CD14-positive monocyte (primary cell): ENCODE measurements around the gene NPLOC4. TPM values are rescaled to one million over a fixed set of nuclear protein-coding genes. Genes with fewer than 3 reads are reported as not detected.

Source experiments
- DNase-seq, 3 donors: peaks; one replicate each; pipeline ENCODE4 v3.0.0-alpha.2; 2011 to 2022
- H2AFZ ChIP-seq: 2 replicates; pipeline ENCODE4 v1.6.0; 2012; ENCODE audit warnings: mild to moderate bottlenecking, low read depth, low read length, inconsistent platforms; ENCODE audit not compliant: insufficient read depth, poor library complexity, severe bottlenecking
- H3K27ac ChIP-seq, 2 donors: 1 replicate in 1 of 2; 2 replicates in 1 of 2; pipeline ENCODE4 v1.5.1; 2012 to 2013; ENCODE audit warnings: low read length in 2 of 2, control low read depth in 1 of 2, inconsistent platforms in 1 of 2, low read depth in 1 of 2, mild to moderate bottlenecking in 1 of 2
- H3K27me3 ChIP-seq, 2 donors: one replicate each; pipeline versions ENCODE4 v1.6.0 to v1.6.1; 2011 to 2013; ENCODE audit warnings: low read length in 2 of 2; ENCODE audit not compliant: control insufficient read depth in 2 of 2, insufficient read depth in 2 of 2
- H3K36me3 ChIP-seq, 2 donors: replicated peaks in 1 of 2; 1 replicate in 1 of 2; 2 replicates in 1 of 2; pipeline versions ENCODE4 v1.5.1 to v1.6.1; 2012 to 2013; ENCODE audit warnings: low read length in 2 of 2, control low read depth in 1 of 2, inconsistent platforms in 1 of 2, mild to moderate bottlenecking in 1 of 2; ENCODE audit not compliant: insufficient read depth in 2 of 2, control insufficient read depth in 1 of 2
- H3K4me1 ChIP-seq, 2 donors: 1 replicate in 1 of 2; 2 replicates in 1 of 2; pipeline versions ENCODE4 v1.5.1 to v1.6.1; 2012 to 2013; ENCODE audit warnings: low read length in 2 of 2, control low read depth in 1 of 2, inconsistent platforms in 1 of 2, mild to moderate bottlenecking in 1 of 2, moderate library complexity in 1 of 2; ENCODE audit not compliant: insufficient read depth in 2 of 2, control insufficient read depth in 1 of 2
- H3K4me2 ChIP-seq: replicated peaks from 2 replicates; pipeline ENCODE3; 2012; ENCODE audit warnings: low read length, moderate library complexity, mild to moderate bottlenecking; ENCODE audit not compliant: poor library complexity, severe bottlenecking; ENCODE audit errors: extremely low read depth
- H3K4me3 ChIP-seq, 3 experiments: fragments of 200-600 bp in 1 of 3; sonication (generic) in 1 of 3; replicated peaks in 1 of 3; 1 replicate in 2 of 3; 2 replicates in 1 of 3; pipeline ENCODE4 v1.5.1; 2011 to 2013; ENCODE audit warnings: low read length in 3 of 3, mild to moderate bottlenecking in 3 of 3, control low read depth in 2 of 3, low read depth in 2 of 3, inconsistent platforms in 1 of 3, moderate library complexity in 1 of 3
- H3K79me2 ChIP-seq: 2 replicates; pipeline ENCODE4 v1.6.0; 2012; ENCODE audit warnings: mild to moderate bottlenecking, control low read depth, inconsistent platforms, low read length, moderate library complexity; ENCODE audit not compliant: insufficient read depth
- H3K9ac ChIP-seq: 2 replicates; pipeline ENCODE4 v1.6.0; 2017; ENCODE audit warnings: low read length, mild to moderate bottlenecking; ENCODE audit not compliant: insufficient read depth, poor library complexity, severe bottlenecking
- H3K9me3 ChIP-seq, 2 donors: replicated peaks in 1 of 2; 1 replicate in 1 of 2; 2 replicates in 1 of 2; pipeline versions ENCODE4 v1.5.1 to v1.6.1; 2012 to 2013; ENCODE audit warnings: low read length in 2 of 2, control low read depth in 1 of 2; ENCODE audit not compliant: control insufficient read depth in 1 of 2, insufficient read depth in 1 of 2
- H4K20me1 ChIP-seq: 2 replicates; pipeline ENCODE4 v1.6.0; 2012; ENCODE audit warnings: mild to moderate bottlenecking, low read length, control low read depth, moderate library complexity; ENCODE audit not compliant: insufficient read depth
- H3K27ac Mint-ChIP-seq, 7 donors: one replicate each; pipeline ENCODE4 v1.8.0; 2020; ENCODE audit warnings: mild to moderate bottlenecking in 7 of 7, mixed read lengths in 7 of 7, moderate library complexity in 6 of 7, inconsistent platforms in 2 of 7
- H3K27me3 Mint-ChIP-seq, 3 donors: one replicate each; pipeline ENCODE4 v1.8.0; 2021 to 2022; ENCODE audit warnings: low read depth in 3 of 3, mild to moderate bottlenecking in 3 of 3, mixed read lengths in 3 of 3, moderate library complexity in 3 of 3, inconsistent platforms in 1 of 3
- H3K36me3 Mint-ChIP-seq, 2 donors: one replicate each; pipeline ENCODE4 v1.8.0; 2020; ENCODE audit warnings: mixed read lengths in 2 of 2, inconsistent platforms in 1 of 2, mild to moderate bottlenecking in 1 of 2
- H3K4me1 Mint-ChIP-seq: one replicate; pipeline ENCODE4 v1.8.0; 2020; ENCODE audit warnings: mild to moderate bottlenecking, mixed read lengths
- H3K4me3 Mint-ChIP-seq, 2 donors: one replicate each; pipeline ENCODE4 v1.8.0; 2020; ENCODE audit warnings: mild to moderate bottlenecking in 2 of 2, mixed read lengths in 2 of 2, moderate library complexity in 1 of 2
- H3K9me3 Mint-ChIP-seq, 7 donors: one replicate each; pipeline ENCODE4 v1.8.0; 2020 to 2022; ENCODE audit warnings: mixed read lengths in 7 of 7, mild to moderate bottlenecking in 6 of 7, moderate library complexity in 6 of 7, inconsistent platforms in 2 of 7
- WGBS: methylation state at CpG from one replicate; pipeline ENCODE4 v1.1.5; 2013; ENCODE audit warnings: missing lambda C conversion rate; ENCODE audit not compliant: insufficient coverage; 5-methylcytosine and 5-hydroxymethylcytosine counted together
- intact Hi-C, 2 donors: fragments of 100-400 bp; cut with micrococcal nuclease; formaldehyde crosslinking; loops; one replicate each; pipeline versions ENCODE4 v1.15.0 to v1.15.1; 2023
- polyA plus RNA-seq, 3 donors: library from polyadenylated mRNA; depleted of rRNA in 1 of 3; unstranded in 2 of 3; stranded (reverse) in 1 of 3; fragments of 300-500 nt in 2 of 3; fragments of >200 nt in 1 of 3; fragmentation: Illumina TruSeq in 2 of 3; gene quantifications; 1 replicate in 2 of 3; 2 replicates in 1 of 3; pipeline ENCODE4 v1.2.3, GENCODE V29; 2012 to 2021
- TF ChIP-seq, protein P1 (sequence below): fragments of 200-600 bp; IDR thresholded peaks from one replicate; pipeline ENCODE4 v1.8.0; 2022; ENCODE audit warnings: antibody characterized with exemption, mild to moderate bottlenecking

NPLOC4 gene
- polyA plus RNA-seq, 3 donors: 92.1 to 112 (median 106) TPM

DNA sequence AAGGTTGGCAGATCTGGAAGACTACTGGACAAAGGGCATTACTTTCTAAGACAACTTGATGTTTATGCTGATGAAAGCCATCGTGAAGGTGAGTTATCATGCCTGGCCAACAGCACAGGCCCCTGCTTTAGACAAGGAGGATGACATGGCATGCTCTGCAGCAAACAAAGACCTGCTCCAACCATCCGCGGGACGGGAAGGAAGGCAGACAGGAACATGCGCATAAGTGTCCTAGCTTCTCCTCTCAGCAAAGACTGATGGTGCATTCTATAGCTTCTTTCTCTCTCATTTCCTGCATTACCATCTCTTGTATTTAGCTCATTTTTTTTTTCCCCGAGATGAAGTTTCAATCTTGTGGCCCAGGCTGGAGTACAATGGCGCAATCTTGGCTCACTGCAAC, 5.4 kb downstream of the NPLOC4 start:
- no peak overlapping the region for H3K27ac ChIP-seq
- intact Hi-C loops: no loop called here
- no peak overlapping the region for H2AFZ ChIP-seq
- 68% methylated on average over 2 of the region's 7 CpGs for WGBS
- H3K9ac ChIP-seq: no peak overlapping the region
- Mint-ChIP-seq H3K27me3 (no peaks in the 10 kb centered on the region), H3K9me3 (no peaks in the 10 kb centered on the region), H3K27ac (peak overlapping the region in 2 of 7 donors; percentile 42 to 69), H3K4me1 (peaks cover 18% of the 10 kb centered on the region), H3K4me3 (no peak overlapping the region), H3K36me3 (peaks cover 37 to 46% of the 10 kb centered on the region in 2 donors)
- H3K4me2 ChIP-seq: no peak overlapping the region
- no peak overlapping the region for H3K4me3 ChIP-seq
- no peaks in the 10 kb centered on the region for H3K27me3 ChIP-seq
- H4K20me1 ChIP-seq: peaks cover 63% of the 10 kb centered on the region
- no peaks in the 10 kb centered on the region for H3K9me3 ChIP-seq
- TF ChIP-seq, protein P1, sequence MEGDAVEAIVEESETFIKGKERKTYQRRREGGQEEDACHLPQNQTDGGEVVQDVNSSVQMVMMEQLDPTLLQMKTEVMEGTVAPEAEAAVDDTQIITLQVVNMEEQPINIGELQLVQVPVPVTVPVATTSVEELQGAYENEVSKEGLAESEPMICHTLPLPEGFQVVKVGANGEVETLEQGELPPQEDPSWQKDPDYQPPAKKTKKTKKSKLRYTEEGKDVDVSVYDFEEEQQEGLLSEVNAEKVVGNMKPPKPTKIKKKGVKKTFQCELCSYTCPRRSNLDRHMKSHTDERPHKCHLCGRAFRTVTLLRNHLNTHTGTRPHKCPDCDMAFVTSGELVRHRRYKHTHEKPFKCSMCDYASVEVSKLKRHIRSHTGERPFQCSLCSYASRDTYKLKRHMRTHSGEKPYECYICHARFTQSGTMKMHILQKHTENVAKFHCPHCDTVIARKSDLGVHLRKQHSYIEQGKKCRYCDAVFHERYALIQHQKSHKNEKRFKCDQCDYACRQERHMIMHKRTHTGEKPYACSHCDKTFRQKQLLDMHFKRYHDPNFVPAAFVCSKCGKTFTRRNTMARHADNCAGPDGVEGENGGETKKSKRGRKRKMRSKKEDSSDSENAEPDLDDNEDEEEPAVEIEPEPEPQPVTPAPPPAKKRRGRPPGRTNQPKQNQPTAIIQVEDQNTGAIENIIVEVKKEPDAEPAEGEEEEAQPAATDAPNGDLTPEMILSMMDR: no peak
- DNase-seq: no peak
- H3K36me3 ChIP-seq: peaks cover 28 to 43% of the 10 kb centered on the region in 2 donors
- peaks cover 68% of the 10 kb centered on the region for H3K79me2 ChIP-seq
- H3K4me1 ChIP-seq: peaks cover 11 to 13% of the 10 kb centered on the region in 2 donors

GRCh38 chr17:81630274-81630673, 6.6 kb downstream of the NPLOC4 start:
- Histone ChIP-seq H3K36me3 (peaks cover 39 to 55% of the 10 kb centered on the region in 2 donors), H3K9me3 (no peaks in the 10 kb centered on the region), H3K79me2 (peaks cover 67% of the 10 kb centered on the region), H2AFZ (no peak overlapping the region), H3K4me3 (no peak overlapping the region), H3K4me2 (no peak overlapping the region), H3K9ac (no peak overlapping the region), H3K4me1 (peaks cover 0 to under 1% of the 10 kb centered on the region in 2 donors), H3K27me3 (no peaks in the 10 kb centered on the region), H4K20me1 (peaks cover 54% of the 10 kb centered on the region), H3K27ac (no peak overlapping the region)
- Mint-ChIP-seq H3K9me3 (peaks cover 0 to 3% (median 0%) of the 10 kb centered on the region in 7 donors), H3K27ac (peak overlapping the region in 1 of 7 donors; percentile 24), H3K4me1 (peaks cover 7% of the 10 kb centered on the region), H3K27me3 (no peaks in the 10 kb centered on the region), H3K36me3 (peaks cover 45 to 58% of the 10 kb centered on the region in 2 donors), H3K4me3 (no peak overlapping the region)
- no peak for DNase-seq
- TF ChIP-seq, protein P1: no peak
- 96% methylated on average over 7 of the region's 8 CpGs for WGBS
- intact Hi-C loops: no loop called here
